CD4-positive, alpha-beta T cell treated with Interferon alpha-2 for 1 hour (primary cell): ENCODE results near the gene GRM7.

ENCODE experiments used
- DNase-seq, 2 donors: peaks; one replicate each; pipeline ENCODE4 v3.0.0-alpha.2; 2020 to 2022

Gene GRM7

GRCh38 chr3:7744850-7745249 lies 883.9 kb downstream of the GRM7 start:
- DNase-seq = no peak

GRCh38 chr3:7745711-7746110 lies 884.8 kb downstream of the GRM7 start:
- no peak for DNase-seq

GRCh38 chr3:7749931-7750695 lies 889.2 kb downstream of the GRM7 start:
- no peak for DNase-seq

- no peak for DNase-seq
Measured at GRCh38 chr3:7752005-7752404, 891.1 kb downstream of the GRM7 start.

- no peak for DNase-seq
Measured at GRCh38 chr3:7754653-7755441, 893.9 kb downstream of the GRM7 start.

GRCh38 chr3:7759630-7760029 lies 898.7 kb downstream of the GRM7 start:
- DNase-seq = no peak

- no peak for DNase-seq
Measured at GRCh38 chr3:7760718-7761117, 899.8 kb downstream of the GRM7 start.

- DNase-seq = no peak
Measured at GRCh38 chr3:7764115-7764514, 903.2 kb downstream of the GRM7 start.

GRCh38 chr3:7766530-7766929 lies 905.6 kb downstream of the GRM7 start:
- no peak for DNase-seq

- DNase-seq = no peak
Measured at GRCh38 chr3:7779331-7779730, 918.4 kb downstream of the GRM7 start.

GRCh38 chr3:7781395-7781794 lies 920.5 kb downstream of the GRM7 start:
- no peak for DNase-seq

GRCh38 chr3:7787871-7788828 lies 927.2 kb downstream of the GRM7 start:
- no peak for DNase-seq

- no peak for DNase-seq
Measured at GRCh38 chr3:7788881-7789280, 928.0 kb downstream of the GRM7 start.

GRCh38 chr3:7789324-7789723 lies 928.4 kb downstream of the GRM7 start:
- DNase-seq = no peak

GRCh38 chr3:7790141-7790540 lies 929.2 kb downstream of the GRM7 start:
- DNase-seq = no peak
